ENCODE data around the gene NEK4.
"Not testable (repeated sequence)": the region's sequence is repeated elsewhere in the genome, so short reads cannot be mapped to it uniquely, and the experiment has no call there.

The NEK4 gene

DNA sequence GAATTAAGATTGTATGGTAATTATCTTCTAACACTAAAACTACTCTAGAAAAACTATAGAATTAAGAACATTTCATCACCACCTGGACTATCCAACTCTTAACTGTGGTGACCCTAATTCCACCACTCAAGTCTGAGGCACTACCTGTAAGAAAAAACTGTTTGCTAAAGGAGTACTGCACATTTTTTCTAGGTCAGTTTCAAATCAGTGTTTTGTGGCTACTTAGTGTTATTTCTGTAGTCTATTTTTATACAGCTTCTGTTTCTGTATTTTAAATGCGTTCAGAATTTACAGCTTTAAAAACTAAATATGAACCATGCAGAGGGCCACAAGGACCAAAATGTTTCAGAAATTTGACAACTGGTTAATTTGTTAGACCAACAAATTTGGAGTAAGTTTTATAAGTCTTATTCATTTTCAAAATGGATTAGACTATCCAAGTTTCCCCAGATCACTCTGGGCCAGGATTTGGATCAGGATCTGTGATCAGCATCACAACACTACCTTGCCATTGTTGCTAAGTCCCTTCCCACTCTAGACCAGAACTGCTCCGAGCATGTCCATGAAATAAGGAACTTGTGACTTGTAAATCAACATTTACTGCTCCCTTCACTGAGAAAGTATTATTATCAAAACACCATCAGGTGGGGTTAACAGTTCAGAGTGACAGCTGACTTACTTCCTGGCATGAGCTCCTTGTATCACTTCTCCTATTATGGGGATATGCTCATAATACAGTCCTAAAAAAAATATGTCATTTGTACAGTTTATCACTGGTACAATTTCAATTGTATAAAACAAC lies 73.7 kb downstream of the NEK4 start:
- DNase-seq (ENCODE audit: low spot score): no peak

DNA sequence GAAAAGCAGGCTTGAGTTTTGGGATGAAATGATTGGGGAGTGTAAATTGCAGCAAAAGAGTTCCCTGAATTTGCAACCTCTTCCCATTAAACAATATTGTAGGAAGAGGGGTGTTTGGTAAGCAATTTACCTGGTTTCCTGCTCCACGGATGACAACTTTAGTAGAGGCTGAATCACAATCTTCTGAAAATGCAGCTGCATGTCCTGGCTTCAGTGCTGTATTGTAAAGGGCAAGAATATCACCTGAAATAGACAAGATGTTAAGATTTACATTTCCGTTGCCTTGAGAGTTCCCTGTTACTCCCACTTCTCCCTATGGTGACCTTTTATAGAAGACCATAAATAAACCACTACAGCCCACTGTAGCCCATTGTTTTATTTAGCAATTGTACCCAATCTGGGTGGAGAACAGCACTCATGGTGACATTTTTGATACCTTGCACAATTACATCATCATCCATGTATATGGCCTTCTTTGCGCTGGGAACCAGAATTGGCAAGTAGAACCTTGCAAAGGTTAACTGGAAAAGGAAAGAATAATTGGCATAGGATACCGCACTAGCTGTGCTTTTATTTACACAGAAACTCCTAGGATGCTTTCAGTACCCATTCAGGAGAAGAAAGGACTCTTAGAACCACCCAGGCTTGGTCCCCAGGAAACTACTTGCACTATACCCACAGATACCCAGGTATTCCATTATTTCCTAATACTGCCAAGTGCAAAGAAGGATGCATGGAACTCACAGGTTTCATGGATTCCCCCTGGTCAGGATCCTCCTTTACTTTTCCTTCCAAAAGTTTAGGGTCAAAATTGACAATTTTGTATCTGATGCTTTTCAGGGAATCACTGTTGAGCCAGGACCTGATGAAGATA lies 74.7 kb downstream of the NEK4 start:
- no peak for DNase-seq (ENCODE audit: low spot score)

DNA sequence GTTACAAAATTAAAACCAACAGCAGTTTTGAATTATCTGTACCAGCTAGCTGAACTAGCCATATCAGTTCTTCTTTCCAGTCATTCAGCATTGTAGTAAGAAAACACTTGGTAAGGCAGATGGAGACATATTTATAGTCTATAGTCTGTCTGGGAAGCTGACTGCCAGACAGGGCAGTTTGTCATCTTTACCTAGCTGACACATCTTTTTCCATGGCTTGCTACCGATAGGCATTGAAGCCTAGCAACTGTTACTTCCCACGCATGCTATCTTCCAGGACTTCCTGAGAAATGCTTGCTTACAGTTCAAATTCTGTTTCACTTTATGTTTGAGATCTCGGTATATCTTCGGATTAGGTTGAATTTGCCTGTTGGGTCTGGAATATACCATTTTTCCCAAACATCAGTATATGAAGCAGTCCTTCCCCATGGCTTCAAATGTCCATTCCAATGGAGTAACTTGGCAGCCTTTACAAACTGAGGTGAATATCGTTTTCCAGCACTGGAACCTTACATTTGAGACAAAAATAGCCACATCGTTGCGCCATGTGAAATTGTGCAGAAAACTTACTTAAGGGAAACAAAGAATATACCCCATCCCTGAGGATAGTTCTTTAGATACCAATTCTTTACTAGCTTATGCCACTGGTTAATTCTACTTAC lies 76.1 kb downstream of the NEK4 start:
- no peak for DNase-seq (ENCODE audit: low spot score)

GRCh38 chr3:52693071-52693470 lies 77.7 kb downstream of the NEK4 start:
- DNase-seq (ENCODE audit: low spot score): no peak

DNA sequence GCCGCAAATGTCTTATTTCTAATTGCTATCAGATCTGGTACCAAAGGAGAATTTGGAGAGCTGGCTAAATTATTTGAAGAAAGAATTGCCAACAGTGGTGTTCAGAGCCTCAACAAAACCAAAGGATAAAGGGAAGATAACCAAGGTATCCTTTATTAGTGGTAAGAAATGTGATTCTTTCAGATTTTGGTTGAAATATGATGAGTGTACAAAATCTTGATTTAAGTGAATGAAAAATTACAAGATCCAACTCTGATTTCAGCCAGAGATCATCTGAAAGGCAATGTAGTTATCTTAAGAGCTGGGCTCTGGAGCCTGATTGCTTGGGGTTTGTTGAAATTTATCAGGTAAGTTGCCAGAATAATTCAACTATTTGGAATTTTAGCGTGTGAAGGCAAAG lies 80.2 kb downstream of the NEK4 start:
- no peak for DNase-seq (ENCODE audit: low spot score)

DNA sequence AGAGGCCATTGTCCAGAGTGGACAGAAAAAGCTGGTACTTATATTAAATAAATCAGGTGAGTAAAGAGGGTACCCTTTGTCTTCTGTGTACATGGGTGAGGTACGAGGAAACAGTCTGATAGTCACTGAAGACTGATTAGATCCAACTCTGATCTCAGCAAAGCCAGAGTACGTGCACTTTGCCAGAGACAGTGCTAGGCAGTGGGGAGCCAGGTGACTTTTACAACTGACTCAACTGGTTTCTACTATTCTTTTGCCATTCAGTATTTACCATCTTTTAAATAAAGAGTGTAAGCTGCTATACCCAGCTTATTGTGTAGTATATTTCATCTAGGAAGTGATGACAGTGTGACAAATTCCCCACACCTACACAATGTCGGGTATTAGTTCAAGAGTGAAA lies 81.6 kb downstream of the NEK4 start:
- no peak for DNase-seq (ENCODE audit: low spot score)

DNA sequence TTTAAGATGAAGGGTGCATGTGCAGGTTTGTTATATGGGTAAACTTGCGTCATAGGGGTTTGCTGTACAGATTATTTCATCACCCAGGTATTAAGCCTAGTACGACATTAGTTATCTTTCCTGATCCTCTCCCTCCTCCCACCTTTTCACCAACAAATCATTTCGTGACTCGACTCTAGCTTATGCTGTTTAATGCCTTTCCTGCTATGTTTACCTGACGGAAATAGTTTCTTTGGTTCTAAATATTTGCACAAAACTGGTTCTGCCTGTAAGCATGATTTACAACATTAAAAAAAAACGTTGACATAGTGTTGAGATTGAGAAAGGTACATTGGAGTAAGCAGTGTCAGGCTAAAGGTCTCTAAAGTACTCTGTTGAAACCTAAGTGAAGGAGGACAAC lies 82.5 kb downstream of the NEK4 start:
- no peak for DNase-seq (ENCODE audit: low spot score)

DNA sequence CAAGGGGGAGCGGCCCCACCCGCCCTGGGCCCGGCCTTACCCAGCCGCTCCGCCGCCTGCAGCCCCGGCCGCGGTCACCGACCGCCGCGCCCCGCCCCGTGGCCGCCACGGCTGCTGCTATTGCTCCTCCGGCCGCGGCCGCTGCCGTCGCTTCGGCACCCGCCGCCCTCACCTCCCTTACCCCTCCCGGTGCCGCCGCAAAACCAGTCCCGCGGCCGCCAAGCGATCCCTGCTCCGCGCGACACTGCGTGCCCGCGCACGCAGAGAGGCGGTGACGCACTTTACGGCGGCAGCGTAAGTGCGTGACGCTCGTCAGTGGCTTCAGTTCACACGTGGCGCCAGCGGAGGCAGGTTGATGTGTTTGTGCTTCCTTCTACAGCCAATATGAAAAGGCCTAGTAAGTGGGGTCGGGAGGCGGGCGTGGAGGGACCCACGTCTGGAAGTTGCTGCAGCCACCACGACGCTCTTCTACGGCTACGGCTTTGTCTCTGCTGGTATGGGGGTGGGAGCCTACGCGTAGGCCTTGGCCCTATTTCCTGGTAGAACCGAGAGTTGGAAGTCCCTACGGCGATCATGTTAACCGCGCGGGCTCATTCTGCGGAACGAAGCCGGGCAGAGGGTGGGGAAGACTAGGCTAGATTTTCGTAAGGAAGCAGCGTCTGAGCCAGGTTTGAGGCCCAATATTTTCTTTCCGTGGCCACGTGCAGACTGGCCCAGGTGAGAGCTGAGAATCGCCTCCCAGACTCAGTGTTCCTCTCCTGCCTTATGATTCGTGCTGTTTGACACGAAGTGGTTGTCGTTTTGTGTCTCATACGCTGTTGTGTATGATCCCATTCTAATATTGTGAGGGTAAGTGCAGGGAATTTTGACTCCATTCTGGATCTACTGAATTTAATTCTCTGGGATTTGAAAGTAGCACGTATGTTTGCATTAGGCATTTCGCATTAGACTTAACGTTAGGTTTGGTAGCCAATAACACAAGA lies 84.7 kb downstream of the NEK4 start, which contains the start of the genes GNL3 and PBRM1:
GNL3 (plus strand) TSS at position 324 of the 983 bp plus-strand sequence; CDS start at position 385, 61 bp downstream.
PBRM1 (minus strand) TSS at position 205 of the 983 bp plus-strand sequence.
- peak; percentile 96 for DNase-seq (ENCODE audit: low spot score)

- DNase-seq (ENCODE audit: low spot score): peak; percentile 97
These were observed 85.4 kb downstream of the NEK4 start for GRCh38 chr3:52685285-52685708.

DNA sequence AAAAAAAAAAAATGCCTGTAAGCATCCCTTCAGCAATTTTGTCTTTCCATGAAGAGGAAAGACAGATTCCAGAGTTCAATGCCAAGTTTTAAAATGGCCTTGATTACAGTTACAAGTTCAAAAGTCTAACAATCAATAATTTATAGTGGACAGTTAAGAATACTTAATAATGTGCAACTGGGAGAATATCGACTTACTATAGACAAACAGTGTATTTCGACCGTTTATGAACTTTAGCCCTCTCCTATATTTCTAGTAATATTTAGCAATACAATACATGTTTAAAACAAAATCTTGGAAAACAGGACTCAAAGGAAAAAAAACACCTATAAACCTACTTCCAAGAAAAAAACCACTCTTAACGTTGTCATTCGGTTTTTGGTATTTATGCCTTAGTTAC lies 86.6 kb downstream of the NEK4 start:
- no peak for DNase-seq (ENCODE audit: low spot score)

DNA sequence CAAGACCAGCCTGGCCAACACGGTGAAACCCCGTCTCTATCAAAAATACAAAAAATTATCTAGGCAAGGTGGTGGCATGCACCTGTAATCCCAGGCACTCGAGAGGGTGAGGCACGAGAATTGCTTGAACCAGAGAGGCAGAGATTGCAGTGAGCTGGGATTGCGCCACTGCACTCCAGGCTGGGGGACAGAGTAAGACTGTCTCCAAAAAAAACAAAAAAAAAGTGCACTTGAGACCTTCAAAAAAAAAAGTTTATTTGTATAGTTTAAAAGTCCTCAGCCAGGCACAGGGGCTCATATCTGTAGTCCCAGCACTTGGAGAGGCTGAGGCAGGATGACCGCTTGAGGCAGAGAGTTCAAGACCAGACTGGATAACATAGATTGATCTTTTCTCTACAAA lies 87.1 kb downstream of the NEK4 start:
- DNase-seq (ENCODE audit: low spot score): no peak

DNA sequence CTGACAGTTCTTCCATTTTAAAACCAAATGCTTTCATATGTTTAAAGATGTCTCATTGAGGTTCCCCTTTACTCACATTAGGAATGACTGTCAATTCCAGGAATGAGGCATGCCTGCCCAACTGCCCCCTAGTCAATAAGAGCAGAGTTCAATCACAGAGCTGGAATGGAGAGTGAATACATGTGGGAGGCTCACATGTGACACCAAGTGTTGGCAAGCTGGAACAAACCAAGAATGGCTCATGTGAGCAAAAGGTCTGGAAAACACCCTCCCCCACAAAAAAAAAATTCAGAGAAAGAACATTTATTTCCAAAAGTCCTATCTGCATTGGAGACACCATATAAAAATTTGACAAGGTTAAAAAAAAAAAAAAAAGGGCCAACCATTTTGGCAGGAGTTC lies 88.7 kb downstream of the NEK4 start:
- DNase-seq (ENCODE audit: low spot score): peak; percentile 58

DNA sequence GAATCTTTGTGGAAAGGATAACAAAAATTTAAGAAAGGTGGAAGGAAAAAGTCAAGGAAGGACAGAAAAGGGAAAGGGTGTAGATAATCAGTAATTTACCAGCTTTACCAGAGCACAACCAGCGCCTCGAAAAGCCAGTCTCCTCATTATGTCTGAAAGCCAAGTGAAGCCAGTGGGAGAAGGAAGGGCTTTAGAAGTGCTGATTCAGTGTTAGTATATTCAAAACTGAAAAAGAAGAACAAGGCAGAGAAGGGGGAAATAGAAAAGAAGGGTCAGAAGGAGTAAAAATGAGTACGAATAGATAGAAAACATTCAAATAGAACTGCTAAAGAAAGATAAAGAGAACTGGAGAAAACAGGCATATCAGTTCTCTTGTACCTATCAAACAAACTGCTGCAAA lies 89.1 kb downstream of the NEK4 start:
- DNase-seq (ENCODE audit: low spot score): no peak

GRCh38 chr3:52679811-52680210 lies 90.9 kb downstream of the NEK4 start:
- DNase-seq (ENCODE audit: low spot score): no peak

DNA sequence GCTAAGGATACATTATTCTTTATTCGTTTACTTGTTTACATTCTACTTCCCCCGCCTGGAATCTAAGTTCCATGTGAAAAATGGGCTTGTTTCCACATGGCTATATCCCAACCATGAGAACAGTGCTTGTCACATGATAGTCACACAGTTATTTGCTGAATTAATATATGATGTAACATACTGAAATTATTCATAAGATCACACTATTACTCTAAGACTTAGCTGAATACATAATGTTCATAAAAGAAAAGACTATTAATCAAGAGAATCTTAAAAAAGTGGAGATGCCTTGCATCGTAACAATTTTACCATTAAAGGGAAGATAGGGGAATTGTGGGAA lies 91.6 kb downstream of the NEK4 start:
- DNase-seq (ENCODE audit: low spot score): no peak

DNA sequence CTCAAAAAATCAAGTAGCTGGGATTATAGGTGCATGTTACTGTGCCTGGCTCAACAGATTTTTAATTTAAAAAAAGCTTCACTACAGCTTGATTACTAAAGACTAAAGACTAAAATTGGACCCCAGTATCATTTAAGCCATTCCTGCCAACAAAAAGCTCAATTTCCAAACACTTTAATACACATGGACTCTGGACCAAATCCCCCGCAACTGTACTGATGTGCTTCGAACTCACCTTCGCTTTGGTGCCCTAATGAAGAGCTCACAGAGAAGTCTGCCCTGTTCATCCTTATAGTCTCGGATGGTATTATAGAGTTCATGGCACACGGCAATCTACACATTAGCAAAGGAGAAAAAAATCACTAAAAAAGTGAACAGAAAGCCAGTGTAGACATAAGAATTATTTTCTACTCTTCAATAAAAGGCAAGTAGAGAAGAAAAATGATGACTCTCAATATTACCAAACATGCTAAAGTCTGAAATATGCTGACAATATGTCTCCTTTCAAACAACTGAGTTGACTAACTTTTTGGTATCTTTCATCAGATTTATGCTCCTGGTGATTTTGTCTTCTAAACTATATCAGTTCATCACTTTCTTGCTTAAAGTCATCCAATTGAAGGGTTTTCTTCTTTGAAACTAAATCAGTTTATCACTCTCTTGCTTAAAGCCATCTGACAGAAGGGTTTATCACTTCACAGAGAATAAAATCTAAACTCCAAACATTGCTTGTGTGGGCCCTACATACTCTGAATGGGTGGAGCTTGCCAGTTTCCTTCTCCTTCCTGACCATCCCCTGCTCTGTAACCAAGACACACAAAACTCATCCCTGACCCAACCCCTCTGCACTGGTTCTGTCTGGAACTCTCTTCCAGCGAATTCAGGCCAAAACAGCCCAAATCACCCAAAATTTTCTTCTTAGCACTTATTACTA lies 92.2 kb downstream of the NEK4 start:
- no peak for DNase-seq (ENCODE audit: low spot score)

DNA sequence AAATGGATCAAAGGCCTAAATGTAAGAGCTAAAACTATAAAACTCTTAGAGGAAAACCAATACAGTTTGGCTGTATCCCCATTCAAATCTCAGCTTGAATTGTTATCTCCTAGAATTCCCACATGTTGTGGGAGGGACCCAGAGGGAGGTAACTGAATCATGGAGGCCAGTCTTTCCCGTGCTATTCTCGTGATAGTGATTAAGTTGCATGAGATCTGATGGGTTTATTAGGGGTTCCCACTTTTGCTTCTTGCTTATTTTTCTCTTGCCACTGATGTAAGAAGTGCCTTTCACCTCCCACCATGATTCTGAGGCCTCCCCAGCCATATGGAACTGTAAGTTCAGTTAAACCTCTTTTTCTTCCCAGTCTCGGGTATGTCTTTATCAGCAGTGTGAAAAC lies 94.5 kb downstream of the NEK4 start:
- DNase-seq (ENCODE audit: low spot score): not testable (repeated sequence)

DNA sequence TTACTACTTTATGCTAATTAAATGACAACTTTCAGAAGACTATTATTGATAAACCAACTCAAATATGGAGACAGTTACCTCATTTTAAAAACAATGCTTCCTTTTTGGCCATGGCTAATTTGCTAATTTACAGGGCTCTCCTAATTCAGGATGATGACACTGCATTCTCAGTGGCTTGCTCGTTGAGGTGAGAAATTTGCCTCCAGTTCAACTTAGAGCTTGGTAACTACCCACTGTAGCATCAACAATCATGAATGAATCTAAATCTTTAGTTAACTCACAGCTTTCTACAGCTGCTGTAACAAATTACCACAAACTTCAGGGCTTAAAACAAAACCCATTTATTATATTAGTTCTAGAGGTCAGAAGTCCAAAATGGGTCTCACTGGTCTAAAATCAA lies 99.1 kb downstream of the NEK4 start:
- no peak for DNase-seq (ENCODE audit: low spot score)

DNA sequence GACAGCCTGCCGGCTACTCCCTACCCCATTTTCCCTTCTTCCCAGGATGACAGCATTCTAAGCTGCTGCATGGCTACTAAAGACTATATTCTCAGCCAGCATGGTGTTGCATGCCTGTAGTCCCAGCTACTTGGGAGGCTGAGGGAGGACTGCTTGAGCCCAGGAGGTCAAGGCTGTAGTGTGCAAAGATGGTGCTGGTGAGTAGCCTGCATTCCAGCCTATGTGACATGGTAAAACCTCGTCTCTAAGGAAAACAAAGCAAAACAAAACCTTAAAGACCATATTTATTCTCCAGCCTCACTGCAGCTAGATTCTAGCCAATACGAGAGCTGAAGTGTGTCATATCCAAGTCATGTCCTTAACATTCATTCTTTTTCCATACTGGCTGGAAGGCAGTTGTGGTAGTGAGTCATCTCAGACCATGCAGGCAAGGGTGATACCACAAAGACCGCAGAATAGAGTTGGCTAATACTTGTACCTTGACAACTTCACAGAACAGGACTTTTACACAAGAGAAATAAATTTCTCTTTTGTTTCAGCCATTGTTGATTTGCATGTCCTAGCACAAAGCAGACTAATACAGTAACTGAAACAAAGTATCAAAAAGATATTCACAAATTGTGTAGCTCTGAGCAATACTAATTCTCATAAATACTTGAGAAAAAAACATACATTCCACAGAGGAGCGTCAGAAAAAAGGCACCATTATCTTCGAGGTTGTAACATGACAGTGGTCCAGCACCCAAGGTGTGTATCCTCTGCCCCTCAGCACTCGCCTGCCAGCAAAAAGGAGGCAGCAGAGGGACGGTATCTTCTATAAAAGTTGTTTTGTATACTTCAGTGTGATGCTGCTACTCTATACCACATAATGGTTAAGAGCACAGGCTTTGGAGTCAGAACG lies 99.9 kb downstream of the NEK4 start:
- DNase-seq (ENCODE audit: low spot score): no peak

Measured in D341Med (cell line).